Smooth muscle cell (in vitro differentiated cells): ENCODE measurements around the gene ETV6. TPM values are rescaled to one million over a fixed set of nuclear protein-coding genes. Genes with fewer than 3 reads are reported as not detected.

ENCODE experiments used
- DNase-seq: peaks from one replicate; lab custom pipeline; 2025; ENCODE audit not compliant: unreplicated experiment; lab: John Stamatoyannopoulos, UW
- H2AFZ ChIP-seq: fragments of 200-600 bp; sonication (generic); 2 replicates; pipeline ENCODE4 v1.6.0; 2016; ENCODE audit warnings: antibody characterized with exemption, low read depth, mild to moderate bottlenecking
- H3F3A ChIP-seq: fragments of 200-600 bp; sonication (generic); 2 replicates; pipeline ENCODE4 v1.6.0; 2017; ENCODE audit warnings: antibody characterized with exemption, low read depth
- H3K27ac ChIP-seq: fragments of 200-600 bp; sonication (generic); 2 replicates; pipeline ENCODE4 v1.5.1; 2016; ENCODE audit warnings: low read depth, mild to moderate bottlenecking
- H3K27me3 ChIP-seq: fragments of 200-600 bp; sonication (generic); 2 replicates; pipeline ENCODE4 v1.6.1; 2016; ENCODE audit warnings: low read depth, mild to moderate bottlenecking
- H3K36me3 ChIP-seq: fragments of 200-600 bp; sonication (generic); 2 replicates; pipeline ENCODE4 v1.5.1; 2016; ENCODE audit warnings: low read depth
- H3K4me1 ChIP-seq: fragments of 200-600 bp; sonication (generic); 2 replicates; pipeline ENCODE4 v1.5.1; 2016; ENCODE audit warnings: low read depth
- H3K4me2 ChIP-seq: fragments of 200-600 bp; sonication (generic); 2 replicates; pipeline ENCODE4 v1.6.0; 2016; ENCODE audit warnings: mild to moderate bottlenecking
- H3K4me3 ChIP-seq: fragments of 200-600 bp; sonication (generic); 2 replicates; pipeline ENCODE4 v1.5.1; 2016; ENCODE audit warnings: mild to moderate bottlenecking
- H3K79me2 ChIP-seq: fragments of 200-600 bp; sonication (generic); 2 replicates; pipeline ENCODE4 v1.6.0; 2016; ENCODE audit warnings: low read depth, mild to moderate bottlenecking
- H3K9ac ChIP-seq: fragments of 200-600 bp; sonication (generic); 2 replicates; pipeline ENCODE4 v1.6.0; 2016; ENCODE audit warnings: low read depth
- H3K9me3 ChIP-seq: fragments of 200-600 bp; sonication (generic); replicated peaks from 2 replicates; pipeline ENCODE4 v1.5.1; 2016; ENCODE audit warnings: low read depth
- H4K20me1 ChIP-seq: fragments of 200-600 bp; sonication (generic); 2 replicates; pipeline ENCODE4 v1.6.0; 2016; ENCODE audit warnings: low read depth
- CTCF ChIP-seq: fragments of 200-600 bp; sonication (generic); IDR thresholded peaks from 2 replicates; pipeline ENCODE4 v1.5.1; 2017; ENCODE audit warnings: borderline replicate concordance, mild to moderate bottlenecking, antibody characterized with exemption; ENCODE audit not compliant: insufficient read depth, poor library complexity, severe bottlenecking
- WGBS: methylation state at CpG from one replicate; pipeline ENCODE4 v1.1.7; 2016; ENCODE audit warnings: low lambda C conversion rate; 5-methylcytosine and 5-hydroxymethylcytosine counted together
- polyA plus RNA-seq: library from polyadenylated mRNA; unstranded; fragments of >200 nt; fragmentation: Nextera tagmentation; extraction: Ambion mirVana; gene quantifications from 2 replicates; pipeline ENCODE4 v1.2.1, GENCODE V29; 2016
- total RNA-seq: library from RNA; depleted of rRNA; stranded (reverse); fragments of >200 nt; gene quantifications from 2 replicates; pipeline ENCODE4 v1.2.3, GENCODE V29; 2014

The ETV6 gene
- total and polyA plus RNA-seq, 2 experiments from 2014 or later: 11.5 to 23.8 TPM

GRCh38 chr12:11753826-11754225 is 104.4 kb downstream of the ETV6 start:
- no peak for DNase-seq
- Histone ChIP-seq H3K4me1 (peaks cover 26% of the 10 kb centered on the region), H3K4me2 (no peak overlapping the region), H4K20me1 (no peaks in the 10 kb centered on the region), H3K4me3 (no peak overlapping the region), H3F3A (peaks cover 25% of the 10 kb centered on the region), H3K79me2 (peaks cover 59% of the 10 kb centered on the region), H2AFZ (no peak overlapping the region), H3K27me3 (no peaks in the 10 kb centered on the region), H3K9me3 (no peaks in the 10 kb centered on the region), H3K9ac (no peak overlapping the region), H3K36me3 (no peaks in the 10 kb centered on the region), H3K27ac (peak overlapping the region; percentile 71)
- no peak for TF ChIP-seq CTCF
- WGBS: 84% methylated on average over 5 of the region's 5 CpGs

GRCh38 chr12:11754256-11754655 is 104.8 kb downstream of the ETV6 start:
- no peaks in the 10 kb centered on the region for H3K27me3 ChIP-seq
- peaks cover 30% of the 10 kb centered on the region for H3K4me1 ChIP-seq
- peaks cover 28% of the 10 kb centered on the region for H3F3A ChIP-seq
- no peak for TF ChIP-seq CTCF
- no peak for DNase-seq
- H3K9ac ChIP-seq: no peak overlapping the region
- WGBS: 57% methylated on average over 4 of the region's 4 CpGs
- H3K36me3 ChIP-seq: no peaks in the 10 kb centered on the region
- H3K9me3 ChIP-seq: no peaks in the 10 kb centered on the region
- no peaks in the 10 kb centered on the region for H4K20me1 ChIP-seq
- peaks cover 55% of the 10 kb centered on the region for H3K79me2 ChIP-seq
- no peak overlapping the region for H3K4me3 ChIP-seq
- no peak overlapping the region for H2AFZ ChIP-seq
- H3K4me2 ChIP-seq: no peak overlapping the region
- H3K27ac ChIP-seq: peak overlapping the region; percentile 71

- no peak overlapping the region for H3K4me3 ChIP-seq
- peaks cover 33% of the 10 kb centered on the region for H3F3A ChIP-seq
- peaks cover 53% of the 10 kb centered on the region for H3K79me2 ChIP-seq
- no peaks in the 10 kb centered on the region for H4K20me1 ChIP-seq
- no peak for TF ChIP-seq CTCF
- H3K9me3 ChIP-seq: no peaks in the 10 kb centered on the region
- DNase-seq: no peak
- no peaks in the 10 kb centered on the region for H3K27me3 ChIP-seq
- WGBS: 18% methylated on average over 5 of the region's 5 CpGs
- H3K9ac ChIP-seq: peak overlapping the region; percentile 25
- peak overlapping the region; percentile 32 for H3K4me2 ChIP-seq
- H2AFZ ChIP-seq: no peak overlapping the region
- peaks cover 36% of the 10 kb centered on the region for H3K4me1 ChIP-seq
- H3K27ac ChIP-seq: peak overlapping the region; percentile 71
- no peaks in the 10 kb centered on the region for H3K36me3 ChIP-seq
Observed at GRCh38 chr12:11755302-11755930, 105.9 kb downstream of the ETV6 start.

- 16% methylated on average over 2 of the region's 2 CpGs for WGBS
- H3K27me3 ChIP-seq: no peaks in the 10 kb centered on the region
- DNase-seq: no peak
- H3K4me3 ChIP-seq: no peak overlapping the region
- TF ChIP-seq CTCF: no peak
- peaks cover 54% of the 10 kb centered on the region for H3K79me2 ChIP-seq
- H3K9me3 ChIP-seq: no peaks in the 10 kb centered on the region
- H3K9ac ChIP-seq: peak overlapping the region; percentile 25
- H3K4me2 ChIP-seq: peak overlapping the region; percentile 32
- no peak overlapping the region for H2AFZ ChIP-seq
- H3K4me1 ChIP-seq: peaks cover 36% of the 10 kb centered on the region
- no peaks in the 10 kb centered on the region for H4K20me1 ChIP-seq
- H3K36me3 ChIP-seq: no peaks in the 10 kb centered on the region
- peak overlapping the region; percentile 71 for H3K27ac ChIP-seq
- peaks cover 33% of the 10 kb centered on the region for H3F3A ChIP-seq
Observed at GRCh38 chr12:11756022-11756421, 106.5 kb downstream of the ETV6 start.
